WTC11 (cell line): Measurements from ENCODE around the gene METTL24.

Experiments
- AFF4 ChIP-seq: sonication (generic); formaldehyde crosslinking; IDR thresholded peaks from 2 replicates; pipeline ENCODE4 v1.8.1; 2023; ENCODE audit warnings: mild to moderate bottlenecking, missing genetic modification reagents, borderline replicate concordance
- ATF6 ChIP-seq: sonication (generic); formaldehyde crosslinking; IDR thresholded peaks from 2 replicates; pipeline ENCODE4 v1.8.1; 2023; ENCODE audit warnings: mild to moderate bottlenecking, missing genetic modification reagents
- CREB1 ChIP-seq: sonication (generic); formaldehyde crosslinking; IDR thresholded peaks from 2 replicates; pipeline ENCODE4 v1.8.0; 2023; ENCODE audit warnings: mild to moderate bottlenecking, missing genetic modification reagents
- CTCF ChIP-seq: fragments of 200-600 bp; IDR thresholded peaks from 2 replicates; pipeline ENCODE4 v1.8.0; 2022; ENCODE audit warnings: antibody characterized with exemption
- MAX ChIP-seq: sonication (generic); formaldehyde crosslinking; IDR thresholded peaks from 2 replicates; pipeline ENCODE4 v1.8.0; 2022; ENCODE audit warnings: mild to moderate bottlenecking, missing genetic modification reagents
- NFYB ChIP-seq: sonication (generic); formaldehyde crosslinking; conservative IDR thresholded peaks from 2 replicates; pipeline ENCODE4 v1.8.0; 2022; ENCODE audit warnings: low read depth, missing genetic modification reagents
- TEAD1 ChIP-seq: sonication (generic); formaldehyde crosslinking; IDR thresholded peaks from 2 replicates; pipeline ENCODE4 v1.8.0; 2022; ENCODE audit warnings: mild to moderate bottlenecking, missing genetic modification reagents
- ZNF138 ChIP-seq: sonication (generic); formaldehyde crosslinking; conservative IDR thresholded peaks from 2 replicates; pipeline ENCODE4 v1.8.1; 2022; ENCODE audit warnings: mild to moderate bottlenecking, moderate library complexity, missing genetic modification reagents

- TF ChIP-seq CTCF, result no peak
- TF ChIP-seq MAX, result no peak
- TF ChIP-seq NFYB (CRISPR knock-in tag), result no peak
- TF ChIP-seq ZNF138 (CRISPR knock-in tag), result no peak
- no peak for TF ChIP-seq ATF6 (CRISPR knock-in tag)
- no peak for TF ChIP-seq AFF4 (CRISPR knock-in tag)
- TF ChIP-seq TEAD1 (CRISPR knock-in tag), result no peak
- no peak for TF ChIP-seq CREB1 (CRISPR knock-in tag)
Observed at GRCh38 chr6:110342759-110343158, 15.4 kb downstream of the METTL24 start.
